Small intestine (tissue), 7 donors: ENCODE measurements around the gene DAPK2. TPM values are rescaled to one million over a fixed set of nuclear protein-coding genes. Genes with fewer than 3 reads are reported as not detected.

ENCODE experiments used
- DNase-seq, 2 donors: peaks; one replicate each; pipeline versions ENCODE4 v3.0.0 to v3.0.0-alpha.2; 2013
- FAIRE-seq: peaks from 2 replicates; lab custom pipeline; 2012; peaks lifted over from hg19 to GRCh38; lab: Jason Lieb, UNC
- H3K27ac ChIP-seq, 3 donors: one replicate each; pipeline ENCODE4 v1.5.1; 2013; ENCODE audit warnings: low read length in 2 of 3, mild to moderate bottlenecking in 2 of 3, control low read depth in 1 of 3, inconsistent platforms in 1 of 3, low read depth in 1 of 3, moderate library complexity in 1 of 3
- H3K27me3 ChIP-seq, 3 donors: one replicate each; pipeline ENCODE4 v1.6.1; 2013; ENCODE audit warnings: low read length in 3 of 3, inconsistent platforms in 1 of 3; ENCODE audit not compliant: control insufficient read depth in 3 of 3, insufficient read depth in 3 of 3
- H3K36me3 ChIP-seq, 3 donors: one replicate each; pipeline ENCODE4 v1.6.1; 2013; ENCODE audit warnings: low read length in 3 of 3, inconsistent platforms in 1 of 3, low read depth in 1 of 3, mild to moderate bottlenecking in 1 of 3, moderate library complexity in 1 of 3; ENCODE audit not compliant: control insufficient read depth in 3 of 3, insufficient read depth in 2 of 3
- H3K4me1 ChIP-seq, 3 donors: one replicate each; pipeline ENCODE4 v1.6.1; 2013; ENCODE audit warnings: low read length in 2 of 3, inconsistent platforms in 1 of 3, low read depth in 1 of 3, mild to moderate bottlenecking in 1 of 3, moderate library complexity in 1 of 3; ENCODE audit not compliant: control insufficient read depth in 3 of 3, insufficient read depth in 2 of 3
- H3K4me3 ChIP-seq, 3 donors: one replicate each; pipeline ENCODE4 v1.5.1; 2013; ENCODE audit warnings: low read length in 3 of 3, control low read depth in 1 of 3, inconsistent platforms in 1 of 3, low read depth in 1 of 3, mild to moderate bottlenecking in 1 of 3, moderate library complexity in 1 of 3
- H3K9me3 ChIP-seq, 2 donors: one replicate each; pipeline ENCODE4 v1.6.1; 2013; ENCODE audit warnings: low read depth in 1 of 2, low read length in 1 of 2; ENCODE audit not compliant: control insufficient read depth in 2 of 2, insufficient read depth in 1 of 2
- WGBS, 3 donors: extraction: QIAGEN DNeasy Blood & Tissue Kit; methylation state at CpG; one replicate each; pipeline ENCODE4 v1.1.7; 2013; 5-methylcytosine and 5-hydroxymethylcytosine counted together
- polyA plus RNA-seq, 4 donors: library from polyadenylated mRNA; stranded (reverse) in 3 of 4; unstranded in 1 of 4; fragments of 200-250 nt in 3 of 4; fragments of 120-200 nt in 1 of 4; gene quantifications; one replicate each; pipeline versions ENCODE4 v1.2.1 to v1.2.3, GENCODE V29; 2013
- donor health status: healthy with polysubstance abuse.
- donor health status: control.
- donor health status: control.
- donor health status: Bipolar disorder and iron deficiency.
- donor health status: healthy.

Gene DAPK2
- polyA plus RNA-seq, 4 donors, result 10.3 to 91.6 (median 47.5) TPM

DNA sequence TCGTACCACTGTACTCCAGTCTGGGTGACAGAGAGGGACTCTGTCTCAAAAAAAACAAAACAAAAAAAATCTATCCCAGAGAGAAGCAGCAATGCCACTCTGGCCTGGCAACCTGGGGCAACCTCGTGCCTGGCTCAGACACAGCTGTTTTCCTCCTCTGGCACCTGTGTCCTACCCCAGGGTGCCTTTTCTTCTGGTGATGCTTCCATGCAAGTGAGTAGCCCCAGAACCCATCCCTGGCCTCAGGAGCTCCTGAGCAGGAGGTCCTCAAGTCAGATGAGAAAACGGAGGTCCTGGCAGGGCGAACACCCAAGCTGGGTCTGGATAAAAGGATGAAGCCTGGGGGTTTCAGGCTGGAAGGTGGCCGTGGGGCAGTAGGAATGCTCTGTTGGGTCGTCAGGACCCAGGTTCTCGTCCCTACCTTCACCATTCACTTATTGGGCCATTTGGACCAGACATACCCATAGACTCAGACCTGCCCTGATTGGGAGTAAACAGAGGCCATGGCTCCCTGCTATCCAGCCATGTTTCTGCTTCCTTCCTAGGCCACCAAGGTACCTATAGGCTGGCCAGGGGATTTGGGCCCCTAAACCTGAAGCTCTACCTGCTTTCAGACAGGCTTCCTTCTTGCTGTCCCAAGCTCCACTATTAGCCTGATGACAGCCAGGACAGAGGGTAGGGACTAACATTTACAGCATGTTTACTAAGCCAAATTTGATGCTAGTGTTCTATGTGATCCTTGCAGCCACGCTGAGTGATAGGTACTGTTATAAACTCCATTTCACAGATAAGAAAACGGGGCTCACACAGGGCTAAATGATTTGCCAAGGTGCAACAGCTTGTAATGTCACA lies 102.2 kb downstream of the DAPK2 start:
- Histone ChIP-seq H3K4me1 (peaks cover 0 to 6% (median 0%) of the 10 kb centered on the region in 3 donors), H3K27ac (no peak overlapping the region), H3K36me3 (peaks cover 0 to 3% (median 2%) of the 10 kb centered on the region in 3 donors), H3K9me3 (no peaks in the 10 kb centered on the region), H3K4me3 (no peak overlapping the region), H3K27me3 (no peaks in the 10 kb centered on the region)
- 73 to 81% (median 80%) methylated on average over 9 of the region's 9 CpGs for WGBS, 3 donors
- no peak for DNase-seq
- no peak for FAIRE-seq

DNA sequence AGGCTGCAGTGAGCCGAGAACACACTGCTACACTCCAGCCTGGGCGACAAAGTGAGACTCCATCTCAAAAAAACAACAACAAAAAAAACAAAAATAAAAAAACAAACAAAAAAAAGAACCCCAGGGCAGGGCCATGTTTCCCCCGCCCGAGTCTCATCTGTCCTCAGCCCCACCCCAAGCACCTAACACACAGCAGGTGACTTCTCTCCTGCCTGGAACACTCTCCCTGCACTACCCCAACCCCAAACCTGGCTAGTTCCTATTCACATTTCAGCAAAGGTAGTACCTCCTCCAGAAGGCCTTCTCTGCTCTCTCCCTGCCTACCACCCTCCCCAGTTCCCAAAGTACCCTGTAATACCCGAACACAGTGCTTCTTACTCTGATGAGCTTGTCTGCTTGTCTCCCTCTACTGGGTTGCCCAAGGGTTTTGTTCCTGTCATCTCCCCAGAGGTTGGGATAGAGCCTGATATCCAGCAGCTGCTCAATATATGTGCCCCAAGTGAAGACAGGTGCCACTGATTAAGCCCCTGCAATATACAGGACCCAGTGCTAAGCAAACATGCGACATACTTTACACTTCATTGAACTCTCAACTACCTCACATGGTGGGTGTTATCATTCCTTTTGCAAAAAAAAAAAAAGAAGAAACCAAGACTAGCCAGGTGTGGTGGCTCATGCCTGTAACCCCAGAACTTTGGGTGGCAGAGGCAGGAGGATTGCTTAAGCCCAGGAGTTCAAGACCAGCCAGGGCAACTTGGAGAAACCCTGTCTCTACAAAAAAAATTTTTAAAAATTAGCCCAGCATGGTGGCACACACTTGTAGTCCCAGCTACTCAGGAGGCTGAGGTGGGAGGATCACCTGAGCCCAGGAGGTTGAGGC lies 103.6 kb downstream of the DAPK2 start:
- no peak overlapping the region for H3K27ac ChIP-seq
- H3K9me3 ChIP-seq, result no peaks in the 10 kb centered on the region
- H3K36me3 ChIP-seq, result peaks cover 0 to 3% (median 0%) of the 10 kb centered on the region in 3 donors
- WGBS, 3 donors, result 89 to 95% (median 89%) methylated on average over 6 of the region's 6 CpGs
- FAIRE-seq (no peak), DNase-seq (peak in 1 of 2 donors; percentile 18)
- peaks cover 0 to 6% (median 0%) of the 10 kb centered on the region in 3 donors for H3K4me1 ChIP-seq
- no peaks in the 10 kb centered on the region for H3K27me3 ChIP-seq
- no peak overlapping the region for H3K4me3 ChIP-seq

DNA sequence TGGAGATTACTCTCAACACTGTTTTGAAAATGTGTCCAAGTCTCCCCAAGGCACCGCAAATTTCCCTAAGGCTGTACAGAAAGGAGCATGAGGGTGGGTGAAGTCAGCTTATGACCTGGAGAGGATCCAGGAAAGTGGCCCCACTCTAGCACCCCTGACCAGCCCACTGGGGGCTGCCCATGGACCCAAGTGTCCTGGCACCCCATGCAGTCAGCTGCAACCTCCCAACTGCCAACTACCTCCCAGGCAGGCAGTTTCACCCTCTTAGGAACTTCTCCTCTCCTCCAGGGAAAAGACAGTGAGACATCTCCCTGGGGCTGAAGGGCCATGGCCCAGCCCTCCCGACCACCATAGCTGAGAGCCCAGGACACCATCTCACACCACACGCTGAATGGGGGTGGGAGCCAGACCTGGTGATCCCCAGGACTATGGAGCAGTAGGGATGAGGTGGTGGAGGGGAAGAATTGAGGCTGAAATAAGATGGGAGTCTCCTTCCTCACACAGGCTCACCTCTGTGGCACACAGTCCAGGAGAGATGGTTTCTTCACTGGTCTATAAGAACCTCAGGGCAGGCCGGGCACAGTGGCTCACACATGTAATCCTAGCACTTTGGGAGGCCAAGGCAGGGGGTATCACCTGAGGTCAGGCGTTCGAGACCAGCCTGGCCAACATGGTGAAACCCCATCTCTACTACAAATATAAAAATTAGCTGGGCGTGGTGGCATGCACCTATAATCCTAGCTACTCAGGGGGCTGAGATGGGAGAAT lies 104.4 kb downstream of the DAPK2 start:
- no peaks in the 10 kb centered on the region for H3K27me3 ChIP-seq
- H3K27ac ChIP-seq, result peak overlapping the region in 1 of 3 donors; percentile 45
- no peaks in the 10 kb centered on the region for H3K9me3 ChIP-seq
- DNase-seq (no peak), FAIRE-seq (no peak)
- no peak overlapping the region for H3K4me3 ChIP-seq
- H3K36me3 ChIP-seq, result peaks cover 0 to 3% (median 0%) of the 10 kb centered on the region in 3 donors
- 90 to 97% (median 92%) methylated on average over 7 of the region's 7 CpGs for WGBS, 3 donors
- H3K4me1 ChIP-seq, result peaks cover 0 to 6% (median 0%) of the 10 kb centered on the region in 3 donors

DNA sequence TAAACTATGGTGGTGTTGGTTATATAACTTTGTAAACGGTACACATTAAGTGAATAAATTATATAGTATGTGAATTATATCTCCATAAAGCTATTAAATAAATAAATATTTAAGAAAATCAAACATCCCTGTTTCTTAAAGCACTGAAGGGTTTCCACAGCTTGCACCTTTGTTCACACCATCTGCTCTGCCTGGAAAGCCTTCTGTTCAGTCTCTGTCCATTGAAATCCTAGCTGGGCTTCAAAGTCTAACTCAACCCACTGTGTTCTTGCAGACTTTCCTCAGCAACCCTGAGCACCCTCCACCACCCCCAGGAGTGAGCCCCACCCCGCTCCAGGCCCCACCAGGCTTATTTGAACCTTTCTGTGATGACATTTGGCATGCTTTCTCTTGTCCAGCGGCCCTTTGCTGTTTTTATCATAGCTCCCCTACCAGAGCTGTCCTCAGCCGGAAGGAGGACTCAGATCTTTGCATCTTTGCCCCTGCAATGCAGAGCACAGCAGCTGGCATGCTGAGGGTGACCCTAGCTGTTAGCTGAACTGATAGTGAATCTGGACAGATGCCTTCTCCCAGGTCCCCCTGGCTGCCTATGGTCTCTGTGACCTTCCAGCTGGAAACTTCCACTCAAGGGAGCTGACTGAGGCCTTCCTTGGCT lies 105.2 kb downstream of the DAPK2 start:
- H3K4me3 ChIP-seq, result no peak overlapping the region
- peaks cover 0 to 3% (median 0%) of the 10 kb centered on the region in 3 donors for H3K36me3 ChIP-seq
- peak overlapping the region in 1 of 3 donors; percentile 7 for H3K27ac ChIP-seq
- FAIRE-seq (no peak), DNase-seq (no peak)
- H3K27me3 ChIP-seq, result no peaks in the 10 kb centered on the region
- WGBS, 3 donors, result 61 to 81% (median 63%) methylated on average over 4 of the region's 4 CpGs
- H3K4me1 ChIP-seq, result peaks cover 0 to 6% (median 0%) of the 10 kb centered on the region in 3 donors
- no peaks in the 10 kb centered on the region for H3K9me3 ChIP-seq

DNA sequence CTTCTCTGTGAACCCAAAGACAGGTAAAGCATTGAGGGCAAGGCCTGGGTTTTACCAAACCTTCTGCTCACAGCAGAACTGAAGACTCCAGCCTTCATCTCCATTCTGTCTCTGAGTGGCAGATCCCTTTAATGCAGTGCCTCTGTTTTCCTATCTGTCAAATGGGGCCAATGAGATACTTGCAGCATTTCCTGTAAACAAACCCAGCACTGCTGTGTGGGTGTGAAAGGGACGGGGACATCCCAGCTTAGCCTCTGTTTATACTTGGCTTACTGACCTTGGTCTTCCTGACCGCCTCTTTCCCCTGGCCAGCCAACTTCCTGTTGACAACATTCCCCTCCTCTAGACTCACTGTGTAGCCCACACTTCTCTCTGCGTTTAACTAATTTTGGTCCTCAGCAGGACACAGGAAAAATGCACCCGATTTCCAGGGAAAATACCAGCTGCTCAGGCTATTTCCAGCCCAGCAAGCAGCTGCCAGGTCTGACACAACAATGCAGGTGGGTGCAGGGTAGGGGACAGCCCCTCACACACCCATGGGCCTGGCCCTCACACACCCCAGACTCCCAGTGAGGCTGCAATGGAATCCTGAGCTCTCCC lies 106.7 kb downstream of the DAPK2 start:
- Histone ChIP-seq H3K4me1 (peaks cover 0 to 2% (median 0%) of the 10 kb centered on the region in 3 donors), H3K9me3 (no peaks in the 10 kb centered on the region), H3K27ac (peak overlapping the region; percentile 9 to 87 (median 58)), H3K36me3 (peaks cover 0 to 3% (median 0%) of the 10 kb centered on the region in 3 donors), H3K27me3 (no peaks in the 10 kb centered on the region), H3K4me3 (no peak overlapping the region)
- WGBS, 3 donors, result 24 to 86% (median 47%) methylated on average over 4 of the region's 4 CpGs
- peak; percentile 19 to 36 for DNase-seq
- FAIRE-seq, result no peak

DNA sequence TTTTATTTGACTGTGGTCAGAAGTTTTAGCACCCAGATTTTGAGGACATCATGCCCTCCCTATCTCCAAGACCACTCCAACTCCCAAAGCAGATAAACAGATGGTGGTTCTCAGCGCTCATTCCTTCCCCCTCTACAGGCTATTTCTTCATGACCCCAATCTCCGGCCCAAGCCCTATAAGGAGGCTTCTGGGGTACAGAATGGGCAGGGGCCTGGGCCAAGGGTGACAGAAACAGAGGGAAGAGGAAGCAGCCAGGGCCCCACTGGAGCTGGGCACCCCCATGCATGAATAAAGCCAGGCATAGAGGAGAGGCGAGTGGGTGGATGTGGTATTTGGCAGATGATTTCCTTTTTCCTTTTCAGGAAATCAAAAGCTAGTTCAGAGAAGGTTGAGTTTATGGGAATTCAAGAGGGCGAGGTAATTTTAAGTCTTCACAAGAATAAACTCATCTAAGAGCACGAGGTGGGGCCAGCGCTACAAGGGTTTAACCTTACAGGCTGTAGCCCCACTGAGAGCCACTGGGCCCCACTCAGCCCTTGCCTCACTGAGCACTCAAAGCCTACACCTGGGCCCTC lies 107.7 kb downstream of the DAPK2 start:
- H3K36me3 ChIP-seq, result peaks cover 0 to 3% (median 0%) of the 10 kb centered on the region in 3 donors
- 73 to 89% (median 81%) methylated on average over 6 of the region's 6 CpGs for WGBS, 3 donors
- peak overlapping the region in 1 of 3 donors; percentile 80 for H3K27ac ChIP-seq
- FAIRE-seq (no peak), DNase-seq (no peak)
- H3K4me3 ChIP-seq, result no peak overlapping the region
- H3K4me1 ChIP-seq, result peaks cover 0 to 2% (median 0%) of the 10 kb centered on the region in 3 donors
- no peaks in the 10 kb centered on the region for H3K27me3 ChIP-seq
- no peaks in the 10 kb centered on the region for H3K9me3 ChIP-seq

DNA sequence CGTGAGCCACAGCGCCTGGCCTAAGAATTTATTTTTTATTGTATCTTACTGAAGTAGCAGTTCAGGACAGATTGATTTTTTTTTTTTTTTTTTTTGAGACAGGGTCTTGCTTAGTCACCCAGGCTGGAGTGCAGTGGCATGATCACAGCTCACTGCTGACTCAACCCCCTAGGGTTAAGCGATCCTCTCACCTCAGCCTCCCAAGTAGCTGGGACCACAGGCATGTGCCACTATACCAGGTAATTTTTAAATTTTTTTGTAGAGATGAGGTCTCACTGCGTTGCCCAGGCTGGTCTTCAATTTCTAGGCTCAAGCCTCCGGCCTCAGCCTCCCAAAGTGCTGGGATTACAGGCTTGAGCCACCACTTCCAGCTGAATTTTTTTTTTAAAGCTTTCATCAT lies 112.8 kb downstream of the DAPK2 start:
- Histone ChIP-seq H3K4me3 (no peak overlapping the region), H3K4me1 (no peaks in the 10 kb centered on the region), H3K9me3 (no peaks in the 10 kb centered on the region), H3K27me3 (no peaks in the 10 kb centered on the region), H3K36me3 (peaks cover 0 to 11% (median 8%) of the 10 kb centered on the region in 3 donors), H3K27ac (no peak overlapping the region)
- FAIRE-seq (no peak), DNase-seq (no peak)
- 91 to 96% (median 95%) methylated on average over 5 of the region's 5 CpGs for WGBS, 3 donors
